Hematopoietic multipotent progenitor cell treated with erythropoietin and hydrocortisone succinate and interleukin-3 and kit ligand, for 4 days (in vitro differentiated cells): ENCODE data around the gene TPPP3.

Experiments
- DNase-seq: peaks from one replicate; pipeline ENCODE4 v3.0.0-alpha.2; 2015

The TPPP3 gene

GRCh38 chr16:67393111-67393787, at the start of gene TPPP3:
TPPP3 (minus strand) TSS chr16:67393498; CDS start chr16:67391111, 2,387 bp downstream.
- DNase-seq, result peak; percentile 80

DNA sequence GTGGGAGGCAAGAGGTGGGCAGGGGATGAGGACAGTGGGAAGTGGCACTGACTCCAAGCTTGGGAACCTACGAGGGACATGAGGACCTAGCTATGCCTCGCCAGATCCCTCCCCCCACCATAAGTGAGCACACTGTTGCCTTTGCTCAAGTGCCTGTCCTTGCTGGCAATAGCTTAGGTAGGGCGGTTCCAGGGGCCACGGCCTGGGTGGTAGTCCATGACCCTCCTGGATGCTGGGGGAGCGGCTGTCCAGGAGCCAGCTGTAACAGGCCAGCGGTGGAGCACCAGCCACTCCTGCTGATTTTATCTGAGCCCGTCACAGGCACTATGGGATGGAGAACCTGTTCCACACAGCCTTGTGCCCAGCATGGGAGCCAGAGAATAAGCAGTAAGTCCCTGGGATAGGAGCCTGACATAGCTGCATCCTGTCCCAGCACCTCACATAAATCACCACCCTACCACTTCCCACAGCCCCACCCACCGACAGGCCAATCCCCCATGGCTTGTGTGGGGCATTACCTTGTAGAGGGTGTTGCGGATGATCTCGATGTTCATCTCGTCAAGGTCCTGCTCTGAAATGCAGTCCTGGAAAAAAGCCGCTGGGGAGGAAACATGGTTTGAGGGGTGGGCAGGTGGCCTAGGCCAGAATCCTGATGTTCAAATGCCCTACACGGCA, 49.4 kb upstream of the TPPP3 start:
- DNase-seq, result no peak

GRCh38 chr16:67441907-67442306, 48.6 kb upstream of the TPPP3 start:
- no peak for DNase-seq

DNA sequence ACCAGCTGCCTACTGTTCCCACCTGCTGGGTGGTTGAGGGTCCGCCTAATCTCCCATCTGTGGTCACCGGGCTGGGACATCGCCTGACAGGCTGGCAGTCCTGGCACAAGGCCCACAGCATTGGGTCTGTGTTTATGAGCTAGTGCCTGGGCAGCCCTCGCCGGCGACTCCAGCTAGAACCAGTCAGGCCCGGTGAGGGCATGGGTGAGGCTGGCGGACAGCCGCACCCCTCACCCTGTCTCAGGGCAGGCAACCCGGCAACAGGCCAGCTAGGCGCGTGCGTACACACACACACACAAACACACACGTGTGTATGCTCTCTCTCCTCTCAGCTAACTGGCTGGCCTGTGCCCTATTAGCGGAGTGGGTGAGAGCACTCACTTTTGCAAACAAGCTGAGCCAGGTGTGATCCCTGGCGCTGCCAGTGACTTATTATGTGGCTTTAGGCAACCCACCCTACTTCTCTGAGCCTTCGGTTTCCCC, 48.0 kb upstream of the TPPP3 start:
- peak; percentile 92 for DNase-seq

DNA sequence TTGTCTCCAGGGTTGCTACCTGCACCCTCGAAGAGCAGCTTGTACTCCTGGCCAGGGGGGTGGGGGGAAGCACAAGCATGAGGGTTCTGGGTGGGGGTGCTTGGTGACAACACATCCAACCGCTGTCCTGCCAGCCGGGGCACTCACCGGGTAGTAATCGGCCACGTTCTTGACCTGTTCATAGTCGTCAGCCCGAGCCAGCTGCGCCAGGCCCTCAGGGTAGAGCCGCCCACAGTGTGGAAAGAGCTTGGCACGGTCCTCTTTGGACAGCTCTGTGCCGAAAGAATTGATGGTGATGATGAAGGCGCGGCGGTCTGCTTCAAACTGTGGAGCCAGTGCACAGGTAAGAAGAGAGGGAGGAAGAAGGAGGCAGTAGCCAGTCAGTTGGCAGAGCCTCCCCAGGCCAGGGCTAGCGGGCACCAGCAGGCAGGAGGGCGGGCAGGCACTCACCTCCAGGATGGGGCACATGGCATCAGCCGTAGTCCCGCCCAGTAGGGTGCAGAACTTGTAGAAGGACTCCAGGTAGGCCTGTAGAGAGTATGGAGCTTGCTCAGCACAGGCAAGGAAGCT, 45.6 kb upstream of the TPPP3 start:
- DNase-seq, result no peak

GRCh38 chr16:67438098-67438791, 44.9 kb upstream of the TPPP3 start:
- DNase-seq, result no peak

- no peak for DNase-seq
Measured at GRCh38 chr16:67437513-67437912, 44.2 kb upstream of the TPPP3 start.

GRCh38 chr16:67436640-67437193, 43.4 kb upstream of the TPPP3 start:
- DNase-seq, result no peak

DNA sequence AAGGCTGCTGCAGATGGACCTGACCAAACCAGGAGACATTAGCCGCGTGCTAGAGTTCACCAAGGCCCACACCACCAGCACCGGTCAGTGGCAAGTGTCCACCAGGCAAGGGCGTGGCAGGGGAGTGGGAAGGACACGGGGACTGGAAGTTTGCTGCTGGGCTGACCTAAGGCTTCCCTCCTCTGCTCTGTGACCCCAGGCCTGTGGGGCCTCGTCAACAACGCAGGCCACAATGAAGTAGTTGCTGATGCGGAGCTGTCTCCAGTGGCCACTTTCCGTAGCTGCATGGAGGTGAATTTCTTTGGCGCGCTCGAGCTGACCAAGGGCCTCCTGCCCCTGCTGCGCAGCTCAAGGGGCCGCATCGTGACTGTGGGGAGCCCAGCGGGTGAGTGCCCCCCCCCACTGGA, 42.5 kb upstream of the TPPP3 start:
- DNase-seq, result no peak

DNA sequence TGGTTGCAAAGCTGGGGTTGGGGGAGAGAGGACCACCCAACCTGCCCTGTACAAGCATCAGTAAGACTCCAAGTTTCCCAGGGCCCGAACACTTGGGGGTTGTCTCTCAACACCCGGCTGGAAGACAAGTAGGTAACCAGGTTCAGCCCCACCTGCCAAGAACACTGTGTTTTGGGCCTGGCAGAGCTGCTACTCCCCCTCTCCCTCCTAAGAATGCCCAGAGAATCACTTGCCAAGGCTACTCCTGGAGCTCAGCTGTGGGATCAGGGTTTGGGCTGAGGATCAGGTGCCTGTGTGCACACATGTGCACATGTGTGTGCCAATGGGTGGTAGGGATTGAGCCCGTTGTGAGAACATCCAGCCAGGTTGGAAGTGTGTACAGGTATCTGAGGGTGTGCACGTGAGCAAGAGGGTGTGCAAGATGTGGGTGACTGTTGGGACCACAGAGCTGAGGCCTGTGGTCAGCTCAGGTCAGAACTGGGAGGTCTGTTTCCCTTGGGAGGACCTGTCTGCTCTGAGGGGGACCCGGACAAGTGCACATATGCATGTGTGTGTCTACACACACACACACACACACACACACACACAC, 39.9 kb upstream of the TPPP3 start:
- no peak for DNase-seq

- no peak for DNase-seq
Measured at GRCh38 chr16:67432506-67432890, 39.2 kb upstream of the TPPP3 start.

DNA sequence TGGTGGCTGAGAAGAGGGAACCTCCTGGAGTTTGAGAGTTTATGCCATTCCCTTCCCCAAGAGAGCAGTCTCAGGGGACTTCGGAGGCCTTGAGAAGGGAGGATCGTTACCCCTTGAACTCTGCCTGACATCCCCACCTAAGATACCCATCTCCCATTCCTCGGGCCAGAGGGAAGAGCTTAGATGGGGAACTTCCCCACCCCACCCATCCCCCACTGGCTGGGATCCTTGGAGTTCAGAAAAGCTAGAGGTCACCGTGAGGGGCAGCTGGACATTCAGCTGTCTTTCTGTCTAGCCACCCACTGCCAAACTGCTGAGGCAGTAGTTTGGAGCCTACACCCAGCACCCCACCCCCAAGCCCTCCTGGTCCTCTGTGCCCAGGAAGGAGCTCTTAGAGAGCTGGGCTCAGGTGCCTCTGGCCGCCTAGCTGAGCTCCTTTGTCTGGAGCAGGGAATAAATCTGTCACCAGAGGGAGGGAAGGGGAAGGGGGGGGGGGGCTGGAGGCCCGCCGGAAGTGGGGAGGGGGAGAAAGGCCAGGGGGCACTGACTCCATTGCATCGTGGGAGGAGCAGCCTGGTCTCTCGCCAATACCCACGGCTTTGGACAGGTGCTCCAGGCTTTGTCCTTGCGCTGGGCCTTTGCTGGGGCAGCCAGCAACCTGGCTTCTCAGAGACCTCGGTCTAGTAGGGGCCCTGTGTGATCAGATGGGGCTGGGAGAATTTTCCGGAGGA, 38.6 kb upstream of the TPPP3 start:
- no peak for DNase-seq

GRCh38 chr16:67430977-67431774, 37.9 kb upstream of the TPPP3 start, which contains the start of gene HSD11B2:
HSD11B2 (plus strand) TSS chr16:67431121; CDS start chr16:67431249, 128 bp downstream.
- peak; percentile 67 for DNase-seq

GRCh38 chr16:67430504-67430976, 37.2 kb upstream of the TPPP3 start:
- peak; percentile 40 for DNase-seq

- no peak for DNase-seq
Measured at GRCh38 chr16:67429799-67430503, 36.7 kb upstream of the TPPP3 start.

DNA sequence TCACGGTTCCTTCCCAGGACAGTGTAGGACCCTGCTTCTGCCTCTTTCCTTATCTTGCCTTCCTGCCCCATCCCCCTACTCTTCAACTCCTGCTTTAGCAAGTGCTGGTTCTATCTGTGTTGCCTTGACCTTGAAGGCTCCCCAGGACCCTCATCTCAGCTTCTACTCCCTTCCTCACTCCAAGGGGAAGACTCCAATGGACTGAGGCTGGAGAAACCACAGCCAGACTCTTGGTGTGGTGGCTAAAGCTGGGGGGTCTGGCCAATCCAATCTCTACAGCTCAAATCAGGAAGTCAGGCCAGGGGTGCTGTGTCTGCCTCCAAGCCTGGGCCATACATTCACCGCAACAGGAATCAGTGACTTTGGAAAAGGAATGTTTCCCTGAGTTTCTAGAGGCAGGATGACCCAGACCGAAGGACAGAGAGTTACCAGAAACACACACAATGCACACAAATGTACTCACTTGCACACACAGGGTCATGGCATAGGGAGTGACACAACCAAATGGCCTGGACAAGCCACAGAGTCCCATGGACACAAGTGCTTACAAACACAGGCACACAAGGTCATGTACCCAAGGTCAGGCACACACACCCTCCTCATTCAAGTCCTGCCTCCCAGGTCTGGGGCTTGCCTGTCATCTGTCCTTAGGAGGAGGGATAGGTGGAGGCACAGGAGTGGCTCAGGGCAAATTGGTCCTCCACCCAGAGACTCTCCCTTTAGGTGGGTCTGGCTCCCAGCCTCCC, 35.9 kb upstream of the TPPP3 start:
- no peak for DNase-seq

GRCh38 chr16:67428146-67428731, 34.9 kb upstream of the TPPP3 start:
- peak; percentile 81 for DNase-seq

- no peak for DNase-seq
Measured at GRCh38 chr16:67426950-67427349, 33.7 kb upstream of the TPPP3 start.

- no peak for DNase-seq
Measured at GRCh38 chr16:67426022-67426421, 32.7 kb upstream of the TPPP3 start.
